Lung (tissue), 16 donors: ENCODE data around the gene LCN1. TPM values are rescaled to one million over a fixed set of nuclear protein-coding genes. Genes with fewer than 3 reads are reported as not detected.

Experiments
- ATAC-seq: fragments of 200-7000 bp; cut with Tn5 transposase; one replicate; pipeline ENCODE4 v1.9.1; 2020; ENCODE audit warnings: moderate number of reproducible peaks; ENCODE audit not compliant: insufficient read depth, low FRiP score
- DNase-seq, 3 donors: peaks; one replicate each; pipeline ENCODE4 v3.0.0-alpha.2; 2013 to 2017
- H3K27ac ChIP-seq, 2 donors: one replicate each; pipeline ENCODE4 v1.5.1; 2013; ENCODE audit warnings: mild to moderate bottlenecking in 2 of 2, moderate library complexity in 2 of 2, control low read depth in 1 of 2, inconsistent platforms in 1 of 2, low read depth in 1 of 2, low read length in 1 of 2
- H3K27me3 ChIP-seq, 3 donors: one replicate each; pipeline ENCODE4 v1.5.1; 2013; ENCODE audit warnings: low read length in 2 of 3; ENCODE audit not compliant: control insufficient read depth in 3 of 3, insufficient read depth in 3 of 3
- H3K36me3 ChIP-seq, 4 donors: one replicate each; pipeline ENCODE4 v1.5.1; 2013; ENCODE audit warnings: low read length in 4 of 4, mild to moderate bottlenecking in 1 of 4, moderate library complexity in 1 of 4; ENCODE audit not compliant: control insufficient read depth in 4 of 4, insufficient read depth in 4 of 4
- H3K4me1 ChIP-seq, 5 donors: one replicate each; pipeline ENCODE4 v1.5.1; 2013; ENCODE audit warnings: low read length in 5 of 5, mild to moderate bottlenecking in 2 of 5, moderate library complexity in 1 of 5; ENCODE audit not compliant: control insufficient read depth in 5 of 5, insufficient read depth in 5 of 5
- H3K4me3 ChIP-seq: one replicate; pipeline ENCODE4 v1.5.1; 2013; ENCODE audit warnings: mild to moderate bottlenecking, control low read depth, moderate library complexity
- H3K9ac ChIP-seq, 2 donors: one replicate each; pipeline ENCODE4 v1.5.1; 2013; ENCODE audit warnings: low read length in 2 of 2, control low read depth in 1 of 2; ENCODE audit not compliant: insufficient read depth in 1 of 2
- H3K9me3 ChIP-seq, 4 donors: one replicate each; pipeline ENCODE4 v1.5.1; 2013; ENCODE audit warnings: low read length in 3 of 4, mild to moderate bottlenecking in 1 of 4, moderate library complexity in 1 of 4; ENCODE audit not compliant: control insufficient read depth in 4 of 4, insufficient read depth in 3 of 4
- WGBS, 2 donors: extraction: QIAGEN DNeasy Blood & Tissue Kit; methylation state at CpG; one replicate each; pipeline ENCODE4 v1.1.7; 2013; 5-methylcytosine and 5-hydroxymethylcytosine counted together
- long read RNA-seq, 5 donors: transcript quantifications; one replicate each; lab custom pipeline, GENCODE V29; 2026
- polyA plus RNA-seq, 2 donors: library from polyadenylated mRNA; stranded (reverse); fragments of 200-250 nt; gene quantifications; one replicate each; pipeline ENCODE4 v1.2.1, GENCODE V29; 2013
- total RNA-seq, 2 donors: library from RNA; depleted of rRNA in 1 of 2; stranded (reverse); fragments of >200 nt in 1 of 2; gene quantifications; one replicate each; pipeline ENCODE4 v1.2.1, GENCODE V29; 2014 to 2021
- TF ChIP-seq, protein P1 (sequence below): IDR thresholded peaks from 2 replicates; pipeline ENCODE4 v1.5.1; 2012; ENCODE audit warnings: mild to moderate bottlenecking; ENCODE audit errors: control extremely low read depth, extremely low read depth
- donor health status: control.
- donor health status: control.
- donor health status: Bipolar disorder and iron deficiency.
- donor health status: healthy.
- donor health status: DM: yes; HTN: yes; CAD: no.

LCN1 gene
- not detected for total RNA-seq
- polyA plus RNA-seq, result not detected
- long read RNA-seq, donor 1, result 0 reads
- long read RNA-seq, donor 2, result 0 reads
- long read RNA-seq, donor 3, result 0 reads
- long read RNA-seq, donor 4, result 0 reads
- long read RNA-seq, donor 5, result 0 reads

DNA sequence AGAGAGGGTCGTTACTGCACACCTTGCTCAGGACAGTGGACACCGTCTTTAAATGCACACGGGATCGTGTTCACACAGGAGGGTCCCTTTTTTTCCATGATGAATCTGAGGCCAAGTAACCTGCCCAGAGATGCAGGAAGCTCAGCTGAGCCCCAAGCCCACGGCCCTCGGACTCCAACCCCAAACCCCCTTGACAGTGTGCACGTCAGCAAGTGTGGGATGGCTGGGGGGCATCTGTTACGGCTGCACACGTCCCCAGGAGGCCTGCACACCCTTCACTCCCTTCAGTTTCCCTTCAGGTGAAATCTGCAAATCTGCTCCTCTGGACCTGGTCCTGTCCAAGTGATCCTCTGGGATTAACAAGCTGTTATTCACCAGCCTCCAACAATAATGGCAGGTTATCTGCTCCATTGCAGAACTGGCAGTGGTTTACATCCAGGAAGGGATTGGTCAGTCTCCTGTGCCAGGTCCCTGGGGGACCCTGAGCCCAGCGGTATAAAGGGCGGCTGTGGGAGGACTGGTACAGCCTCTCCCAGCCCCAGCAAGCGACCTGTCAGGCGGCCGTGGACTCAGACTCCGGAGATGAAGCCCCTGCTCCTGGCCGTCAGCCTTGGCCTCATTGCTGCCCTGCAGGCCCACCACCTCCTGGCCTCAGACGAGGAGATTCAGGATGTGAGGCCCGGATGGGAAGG, at the start of gene LCN1:
Gene LCN1, plus strand, starts transcription at position 525 of the 692 bp plus-strand sequence. Its CDS starts 58 bp downstream, at position 583.
- peaks cover 0 to 2% (median 0%) of the 10 kb centered on the region in 4 donors for H3K9me3 ChIP-seq
- ATAC-seq, result no peak
- peaks cover 0 to 4% (median 0%) of the 10 kb centered on the region in 3 donors for H3K27me3 ChIP-seq
- H3K36me3 ChIP-seq, result no peaks in the 10 kb centered on the region
- H3K9ac ChIP-seq, result no peak within 1 kb of the TSS
- no peaks in the 10 kb centered on the region for H3K4me1 ChIP-seq
- no peak within 1 kb of the TSS for H3K4me3 ChIP-seq
- DNase-seq, result no peak
- WGBS, 2 donors, result 85 to 90% methylated on average over 18 of the region's 18 CpGs
- TF ChIP-seq, protein P1, sequence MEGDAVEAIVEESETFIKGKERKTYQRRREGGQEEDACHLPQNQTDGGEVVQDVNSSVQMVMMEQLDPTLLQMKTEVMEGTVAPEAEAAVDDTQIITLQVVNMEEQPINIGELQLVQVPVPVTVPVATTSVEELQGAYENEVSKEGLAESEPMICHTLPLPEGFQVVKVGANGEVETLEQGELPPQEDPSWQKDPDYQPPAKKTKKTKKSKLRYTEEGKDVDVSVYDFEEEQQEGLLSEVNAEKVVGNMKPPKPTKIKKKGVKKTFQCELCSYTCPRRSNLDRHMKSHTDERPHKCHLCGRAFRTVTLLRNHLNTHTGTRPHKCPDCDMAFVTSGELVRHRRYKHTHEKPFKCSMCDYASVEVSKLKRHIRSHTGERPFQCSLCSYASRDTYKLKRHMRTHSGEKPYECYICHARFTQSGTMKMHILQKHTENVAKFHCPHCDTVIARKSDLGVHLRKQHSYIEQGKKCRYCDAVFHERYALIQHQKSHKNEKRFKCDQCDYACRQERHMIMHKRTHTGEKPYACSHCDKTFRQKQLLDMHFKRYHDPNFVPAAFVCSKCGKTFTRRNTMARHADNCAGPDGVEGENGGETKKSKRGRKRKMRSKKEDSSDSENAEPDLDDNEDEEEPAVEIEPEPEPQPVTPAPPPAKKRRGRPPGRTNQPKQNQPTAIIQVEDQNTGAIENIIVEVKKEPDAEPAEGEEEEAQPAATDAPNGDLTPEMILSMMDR, result no peak
- H3K27ac ChIP-seq, result no peak within 1 kb of the TSS

DNA sequence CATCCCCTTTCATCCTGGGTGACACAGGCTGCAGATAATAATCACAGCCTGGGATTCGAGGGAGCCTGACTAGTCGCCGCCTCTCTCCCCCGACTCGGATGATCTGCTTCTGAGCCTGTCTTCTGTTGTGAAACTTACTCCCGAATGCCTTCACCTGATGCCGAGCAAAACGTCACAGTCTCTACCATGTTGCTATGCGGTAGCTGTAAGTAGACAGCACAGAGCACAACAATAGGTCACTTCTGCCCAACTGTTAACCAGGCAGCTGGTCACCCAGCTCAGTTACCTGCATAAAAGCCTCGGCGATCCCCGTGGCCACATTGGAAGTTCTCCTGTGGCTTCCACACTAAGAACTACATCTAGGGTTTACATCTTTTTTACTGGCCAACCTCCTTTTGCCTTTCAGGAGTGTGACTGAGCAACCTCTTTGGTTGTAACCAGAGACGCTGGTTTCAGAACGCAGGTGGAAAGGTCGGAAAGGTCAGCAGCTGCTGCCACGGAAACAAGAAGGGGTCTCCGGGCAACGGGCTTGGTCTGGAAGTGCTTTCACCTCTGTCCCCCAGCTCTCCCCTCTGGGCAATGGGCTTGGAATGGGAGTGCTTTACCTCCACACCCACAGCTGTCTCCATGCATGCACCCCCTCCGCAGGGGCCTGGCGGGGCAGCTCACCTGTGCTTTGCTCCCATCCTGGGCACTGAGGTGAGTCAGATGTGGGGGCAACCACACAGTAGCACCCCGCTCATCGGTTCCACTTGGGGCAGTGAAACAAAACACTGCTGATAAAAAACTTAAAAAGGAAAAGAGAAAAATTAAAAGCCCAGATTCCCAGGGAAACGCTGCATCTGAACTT, 49.2 kb upstream of the LCN1 start:
- Histone ChIP-seq H3K27ac (no peak overlapping the region), H3K27me3 (no peaks in the 10 kb centered on the region), H3K9ac (no peak overlapping the region), H3K4me1 (peaks cover 0 to 21% (median 7%) of the 10 kb centered on the region in 5 donors), H3K36me3 (no peaks in the 10 kb centered on the region), H3K9me3 (no peaks in the 10 kb centered on the region), H3K4me3 (no peak overlapping the region)
- TF ChIP-seq, protein P1, result no peak
- ATAC-seq (no peak), DNase-seq (no peak)
- WGBS, 2 donors, result 72 to 77% methylated on average over 23 of the region's 23 CpGs

DNA sequence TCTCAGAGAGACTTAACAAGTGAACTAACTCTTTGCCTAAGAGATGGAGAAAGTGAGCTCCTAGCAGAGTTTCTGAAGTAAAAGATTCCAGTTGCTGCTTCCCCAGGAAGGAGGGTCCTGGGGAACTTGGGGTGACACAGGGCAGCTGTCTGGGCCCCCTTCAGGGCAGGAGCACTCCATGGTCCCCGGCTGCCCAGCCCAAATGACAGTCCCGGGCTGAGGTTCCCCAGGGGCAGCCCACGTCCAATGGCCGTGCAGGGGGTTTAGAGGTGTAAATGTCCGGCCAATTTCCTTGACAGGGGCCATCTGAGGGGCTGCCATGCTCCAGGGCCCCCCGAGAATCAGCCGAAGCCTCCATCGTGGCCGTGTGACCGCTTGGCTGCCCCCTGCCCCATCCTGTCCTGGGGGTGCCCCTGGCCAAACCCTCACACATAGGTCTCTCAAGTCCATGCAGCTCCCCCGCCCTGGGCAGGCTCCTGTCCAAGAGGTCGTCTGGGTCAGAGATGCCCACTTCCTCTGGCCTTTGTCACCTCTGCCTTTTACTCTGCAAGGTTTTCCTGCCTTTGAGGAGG, 47.2 kb upstream of the LCN1 start:
- no peaks in the 10 kb centered on the region for H3K36me3 ChIP-seq
- 78 to 88% methylated on average over 10 to 12 of the region's 12 CpGs for WGBS, 2 donors
- H3K27me3 ChIP-seq, result no peaks in the 10 kb centered on the region
- ATAC-seq, result no peak
- H3K4me3 ChIP-seq, result no peak overlapping the region
- H3K9ac ChIP-seq, result no peak overlapping the region
- no peaks in the 10 kb centered on the region for H3K9me3 ChIP-seq
- no peak for DNase-seq
- H3K27ac ChIP-seq, result no peak overlapping the region
- TF ChIP-seq, protein P1, result no peak
- peaks cover 0 to 28% (median 4%) of the 10 kb centered on the region in 5 donors for H3K4me1 ChIP-seq
